T-helper 17 cell (primary cell): ENCODE results near the gene PDE9A. TPM values are rescaled to one million over a fixed set of nuclear protein-coding genes. Genes with fewer than 3 reads are reported as not detected.
"Not testable (repeated sequence)": the region's sequence is repeated elsewhere in the genome, so short reads cannot be mapped to it uniquely, and the experiment has no call there.

Experiments used
- ATAC-seq: fragments of 150-1000 bp; cut with Tn5 transposase; 2 replicates; pipeline ENCODE4 v1.10.0; 2021; ENCODE audit warnings: mild to moderate bottlenecking, moderate library complexity
- DNase-seq, 3 donors: peaks; one replicate each; pipeline versions ENCODE4 v3.0.0 to v3.0.0-alpha.2; 2020 to 2021
- H3K9me3 ChIP-seq: one replicate; pipeline ENCODE4 v1.7.0; 2013; ENCODE audit warnings: low read length, mild to moderate bottlenecking; ENCODE audit not compliant: control insufficient read depth, poor library complexity, severe bottlenecking
- H3K27ac Mint-ChIP-seq: one replicate; pipeline ENCODE4 v1.8.0; 2022; ENCODE audit warnings: mild to moderate bottlenecking, moderate library complexity, mixed read lengths
- H3K27me3 Mint-ChIP-seq: one replicate; pipeline ENCODE4 v1.8.0; 2022; ENCODE audit warnings: mixed read lengths
- H3K36me3 Mint-ChIP-seq: one replicate; pipeline ENCODE4 v1.8.0; 2022; ENCODE audit warnings: low read depth, mixed read lengths
- H3K4me1 Mint-ChIP-seq: one replicate; pipeline ENCODE4 v1.8.0; 2022; ENCODE audit warnings: mild to moderate bottlenecking, mixed read lengths
- H3K4me3 Mint-ChIP-seq: one replicate; pipeline ENCODE4 v1.8.0; 2022; ENCODE audit warnings: mild to moderate bottlenecking, moderate library complexity, mixed read lengths
- total RNA-seq, 4 donors: library from RNA in 2 of 4; stranded (reverse) in 2 of 4; gene quantifications; one replicate each; pipeline ENCODE4 v1.2.3 and lab custom pipeline; 2022 to 2026

The PDE9A gene
- total RNA-seq, 2 donors from 2014 or later = 4.9 to 6.6 TPM

DNA sequence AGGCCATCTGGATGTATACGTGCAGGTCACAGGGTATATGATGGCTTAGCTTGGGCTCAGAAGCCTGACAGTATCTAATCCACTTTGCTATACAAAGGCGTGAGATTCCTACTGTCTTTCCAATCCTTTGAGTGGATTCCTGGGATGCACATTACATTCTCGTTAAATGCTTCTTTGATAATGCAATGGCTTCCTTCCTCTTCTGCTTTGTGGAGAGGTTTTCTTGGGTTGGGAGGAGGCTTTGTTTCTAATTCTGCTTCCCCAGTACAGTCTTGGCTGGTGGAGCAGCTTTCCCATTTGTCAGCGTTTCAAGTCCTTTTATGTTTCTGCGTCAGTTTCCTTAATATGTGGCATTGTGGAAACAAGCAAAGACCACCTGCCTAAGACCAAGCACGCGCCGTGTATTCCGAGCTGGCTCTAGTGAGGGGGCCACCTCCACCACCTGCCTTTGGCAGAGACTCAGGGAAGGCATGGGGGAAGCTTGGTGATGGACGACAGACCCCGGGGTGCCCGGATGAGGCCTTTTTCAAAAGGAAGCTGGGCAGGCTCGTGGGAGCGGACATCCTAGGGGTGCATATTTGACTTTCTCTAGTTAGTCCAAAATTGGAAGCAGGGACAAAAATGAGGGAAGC is 153.2 kb downstream of the PDE9A start:
- Mint-ChIP-seq H3K36me3 (peaks cover 6% of the 10 kb centered on the region), H3K4me1 (peaks cover 11% of the 10 kb centered on the region), H3K27me3 (peaks cover 43% of the 10 kb centered on the region)

DNA sequence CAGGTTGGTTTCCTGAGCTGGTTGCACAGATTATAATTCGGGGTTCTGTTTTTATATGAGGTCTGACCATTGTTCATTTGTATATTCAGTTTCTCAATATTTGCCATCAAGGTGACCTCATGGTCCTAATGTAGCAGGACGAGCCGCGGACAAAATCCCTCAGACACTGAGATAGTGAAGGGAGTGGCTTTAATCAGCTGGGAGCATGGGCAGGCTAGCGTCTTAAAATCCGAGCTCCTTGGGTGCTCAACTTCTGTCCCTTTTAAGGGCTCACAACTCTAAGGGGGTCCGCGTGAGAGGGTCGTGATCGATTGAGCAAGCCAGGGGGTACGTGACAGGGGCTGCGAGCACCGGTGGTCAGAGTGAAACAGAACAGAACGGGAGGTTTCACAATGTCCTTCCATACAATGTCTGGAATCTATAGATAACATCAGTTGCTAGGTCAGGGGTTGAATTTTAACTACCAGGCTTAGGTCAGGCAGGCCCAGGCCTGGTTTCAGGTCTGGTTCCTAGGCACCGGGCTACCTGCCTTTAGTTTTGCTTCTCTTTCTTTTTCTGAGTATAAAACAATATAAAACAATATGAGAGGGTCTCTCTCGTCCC is 154.0 kb downstream of the PDE9A start:
- Mint-ChIP-seq H3K4me1 (peaks cover 11% of the 10 kb centered on the region), H3K27me3 (peaks cover 47% of the 10 kb centered on the region)
- not testable (repeated sequence) for H3K27ac Mint-ChIP-seq, H3K36me3 Mint-ChIP-seq, ATAC-seq, H3K4me3 Mint-ChIP-seq, DNase-seq, H3K9me3 ChIP-seq

More for the DNA sequence above, 153.2 kb downstream of the PDE9A start:
- H3K9me3 ChIP-seq = no peaks in the 10 kb centered on the region
- no peak for DNase-seq
- no peak for ATAC-seq
- Mint-ChIP-seq H3K4me3 (no peak overlapping the region), H3K27ac (no peak overlapping the region)

DNA sequence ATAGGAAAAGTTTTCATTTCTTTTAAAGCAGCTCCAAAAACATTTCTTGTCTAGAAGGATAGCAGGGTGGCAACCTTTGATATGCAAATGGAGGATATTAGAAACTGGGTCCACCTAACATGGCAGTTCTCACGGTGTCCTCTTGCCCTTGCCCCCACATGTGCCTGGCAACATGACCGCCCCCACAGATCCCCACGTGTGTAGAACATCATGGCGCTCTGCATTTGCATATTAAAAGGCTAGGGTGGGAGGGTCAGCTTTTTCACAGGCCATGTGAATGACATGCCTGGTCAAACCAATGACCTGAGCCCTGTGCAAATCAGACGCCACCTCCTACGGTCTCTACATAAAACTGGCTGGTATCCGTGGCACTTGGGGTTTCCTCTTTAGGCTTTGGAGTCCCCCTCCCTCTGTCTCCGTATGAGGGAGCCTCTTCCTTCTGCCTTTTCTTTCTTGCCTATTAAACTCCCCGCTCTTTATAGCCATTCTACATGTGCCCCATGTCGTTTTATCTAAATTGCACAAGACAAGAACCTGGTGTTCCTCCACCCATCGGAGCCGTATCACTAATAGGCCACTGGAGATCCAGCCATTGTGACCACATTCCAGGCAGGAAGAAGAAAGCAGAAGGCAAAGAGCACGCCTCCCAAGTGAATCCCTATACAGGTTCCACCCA is 154.7 kb downstream of the PDE9A start:
- no peak for DNase-seq
- Mint-ChIP-seq H3K4me3 (no peak overlapping the region), H3K27ac (no peak overlapping the region), H3K27me3 (peaks cover 47% of the 10 kb centered on the region), H3K36me3 (peaks cover 6% of the 10 kb centered on the region), H3K4me1 (peaks cover 11% of the 10 kb centered on the region)
- H3K9me3 ChIP-seq = no peaks in the 10 kb centered on the region
- ATAC-seq = no peak

DNA sequence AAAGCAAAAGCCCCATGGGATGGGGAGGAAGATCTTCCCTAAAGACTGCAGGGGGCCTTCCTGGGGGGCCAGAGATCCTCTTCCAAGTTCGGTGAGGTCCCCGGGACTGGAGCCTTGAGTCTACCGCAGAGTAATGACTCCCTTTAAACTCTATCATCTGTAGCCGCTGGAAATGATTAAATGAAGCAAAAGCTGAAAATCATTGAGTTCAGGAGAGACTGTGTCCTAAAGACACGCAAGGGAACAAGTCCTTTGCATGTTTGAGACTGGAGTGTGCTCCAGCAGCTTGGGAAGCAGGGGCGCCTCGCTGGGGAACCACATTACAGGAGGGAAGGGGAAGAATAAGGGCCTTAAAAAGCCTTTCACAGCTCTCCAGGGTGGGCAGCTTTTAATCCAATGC is 155.8 kb downstream of the PDE9A start:
- Mint-ChIP-seq H3K27me3 (peaks cover 47% of the 10 kb centered on the region), H3K36me3 (peaks cover 6% of the 10 kb centered on the region), H3K4me1 (peaks cover 11% of the 10 kb centered on the region), H3K4me3 (no peak overlapping the region), H3K27ac (no peak overlapping the region)
- DNase-seq (no peak), ATAC-seq (no peak)
- H3K9me3 ChIP-seq = no peaks in the 10 kb centered on the region

DNA sequence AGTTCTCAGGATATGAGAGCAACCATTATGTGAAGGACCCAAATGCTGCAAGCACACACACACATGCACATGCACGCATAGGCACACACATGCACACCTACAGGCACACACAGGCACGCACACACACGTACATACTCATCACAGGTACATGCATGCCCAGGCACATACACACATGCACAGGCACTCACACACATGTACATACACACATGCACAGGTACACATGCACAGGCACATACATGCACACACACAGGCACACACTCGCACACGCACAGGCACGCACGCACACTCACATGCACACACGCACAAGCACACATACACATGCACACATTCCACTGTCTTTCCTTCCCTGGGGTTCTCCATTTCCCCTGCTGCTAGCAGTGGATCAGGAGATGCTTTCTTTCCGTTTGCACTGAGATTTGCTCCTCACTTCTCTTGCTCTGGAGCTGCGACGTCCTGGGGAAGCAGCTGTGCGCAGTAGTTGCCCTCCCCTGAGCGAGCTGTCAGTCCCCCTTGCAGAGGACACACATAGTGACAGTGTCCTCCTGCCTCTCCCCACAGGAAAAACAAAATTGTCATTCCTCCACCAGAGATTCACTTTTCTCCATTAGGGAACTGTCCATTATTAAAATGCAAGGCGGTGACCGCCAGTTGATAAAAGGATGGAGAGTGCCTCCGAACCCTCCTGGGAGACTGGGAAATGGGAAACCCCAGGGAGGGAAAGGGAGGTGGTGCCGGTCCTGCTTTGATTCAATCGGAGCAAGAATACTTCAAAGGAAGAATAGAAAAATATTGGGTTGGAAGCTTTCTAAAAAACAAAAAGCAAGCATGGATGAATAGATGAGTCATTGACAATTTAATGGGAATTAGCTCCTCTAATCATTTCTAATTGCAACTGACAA is 156.4 kb downstream of the PDE9A start:
- Mint-ChIP-seq H3K27ac (no peak overlapping the region), H3K36me3 (peaks cover 6% of the 10 kb centered on the region), H3K4me3 (no peak overlapping the region), H3K4me1 (peaks cover 10% of the 10 kb centered on the region), H3K27me3 (peaks cover 41% of the 10 kb centered on the region)
- no peaks in the 10 kb centered on the region for H3K9me3 ChIP-seq
- ATAC-seq = no peak
- DNase-seq = no peak

DNA sequence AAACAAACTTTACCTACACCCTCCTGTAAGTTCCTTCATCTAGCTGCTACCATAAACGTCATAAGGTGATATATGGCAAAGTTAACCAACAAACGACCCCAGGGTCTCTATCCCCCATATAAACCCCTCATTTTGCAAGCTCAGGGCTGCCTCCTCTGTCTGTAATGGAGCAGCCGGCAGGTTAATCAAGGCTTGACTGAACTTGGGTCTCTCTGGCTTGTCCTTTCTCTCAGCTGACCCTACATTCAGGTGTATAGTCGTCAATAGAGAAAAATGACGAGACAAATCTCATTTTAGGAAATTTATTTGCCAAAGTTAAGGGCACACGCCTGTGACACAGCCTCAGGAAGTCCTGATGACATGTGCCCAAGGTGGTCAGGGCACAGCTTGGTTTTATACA is 158.5 kb downstream of the PDE9A start:
- Mint-ChIP-seq H3K27me3 (peaks cover 19% of the 10 kb centered on the region), H3K27ac (no peak overlapping the region), H3K36me3 (peaks cover 3% of the 10 kb centered on the region), H3K4me1 (peaks cover 3% of the 10 kb centered on the region), H3K4me3 (no peak overlapping the region)
- ATAC-seq (no peak), DNase-seq (no peak)
- no peaks in the 10 kb centered on the region for H3K9me3 ChIP-seq

DNA sequence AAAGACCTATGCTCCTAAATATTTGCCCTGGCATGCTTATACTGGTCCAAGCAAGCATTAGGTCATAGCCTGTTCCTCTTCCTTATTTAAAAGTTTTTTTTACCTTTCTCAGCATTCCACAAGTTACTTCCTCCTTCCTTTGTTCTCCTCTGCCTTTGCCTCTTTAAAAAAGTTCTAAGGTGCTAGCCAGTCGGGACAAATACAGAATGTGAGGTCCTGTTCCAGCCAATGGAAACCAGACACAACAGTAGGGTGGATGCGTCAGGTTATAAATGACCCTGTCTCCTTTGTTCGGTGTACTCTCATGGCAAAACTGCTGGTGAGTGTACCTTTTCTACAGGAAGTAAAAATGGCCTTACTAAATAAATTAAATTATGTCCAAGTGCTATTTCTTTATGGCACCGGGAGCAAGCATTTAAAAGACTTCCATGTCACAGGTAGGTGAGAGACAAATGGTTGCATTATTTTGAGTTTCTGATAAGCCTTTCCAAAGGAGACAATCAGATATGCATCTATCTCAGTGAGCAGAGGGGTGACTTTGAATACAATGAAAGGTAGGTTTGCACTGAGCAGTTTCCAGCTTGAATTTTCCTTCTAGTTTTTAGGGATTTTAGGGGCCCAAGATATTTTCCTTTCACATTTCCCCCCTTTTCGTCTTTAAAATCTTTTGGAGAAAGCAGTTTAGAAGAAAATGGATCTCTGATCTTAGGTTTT is 159.3 kb downstream of the PDE9A start:
- not testable (repeated sequence) for H3K4me1 Mint-ChIP-seq, H3K36me3 Mint-ChIP-seq, H3K4me3 Mint-ChIP-seq, ATAC-seq, DNase-seq, H3K27ac Mint-ChIP-seq, H3K9me3 ChIP-seq
- peaks cover 19% of the 10 kb centered on the region for H3K27me3 Mint-ChIP-seq

DNA sequence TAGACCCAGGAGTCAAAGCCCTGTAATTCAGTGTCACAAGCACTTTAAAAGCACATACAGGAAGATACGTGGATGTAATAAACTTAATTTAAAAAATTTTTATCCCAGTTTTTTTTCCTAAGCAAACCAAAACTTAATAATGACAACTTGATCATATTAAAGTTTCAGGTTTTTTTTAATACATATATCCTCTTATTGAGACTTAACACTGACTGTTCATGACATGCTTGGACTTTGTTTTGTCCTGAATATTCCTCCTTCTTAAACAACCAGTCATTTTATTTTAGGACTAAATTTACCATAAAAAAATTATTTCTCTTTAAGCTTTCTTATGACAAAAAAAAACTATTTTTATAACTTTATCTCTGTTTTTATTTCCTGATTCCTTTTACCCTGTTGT is 161.8 kb downstream of the PDE9A start:
- H3K9me3 ChIP-seq = no peaks in the 10 kb centered on the region
- Mint-ChIP-seq H3K4me1 (peaks cover 3% of the 10 kb centered on the region), H3K4me3 (no peak overlapping the region), H3K27me3 (peaks cover 17% of the 10 kb centered on the region), H3K36me3 (peaks cover 2% of the 10 kb centered on the region), H3K27ac (no peak overlapping the region)
- no peak for ATAC-seq
- DNase-seq = no peak

DNA sequence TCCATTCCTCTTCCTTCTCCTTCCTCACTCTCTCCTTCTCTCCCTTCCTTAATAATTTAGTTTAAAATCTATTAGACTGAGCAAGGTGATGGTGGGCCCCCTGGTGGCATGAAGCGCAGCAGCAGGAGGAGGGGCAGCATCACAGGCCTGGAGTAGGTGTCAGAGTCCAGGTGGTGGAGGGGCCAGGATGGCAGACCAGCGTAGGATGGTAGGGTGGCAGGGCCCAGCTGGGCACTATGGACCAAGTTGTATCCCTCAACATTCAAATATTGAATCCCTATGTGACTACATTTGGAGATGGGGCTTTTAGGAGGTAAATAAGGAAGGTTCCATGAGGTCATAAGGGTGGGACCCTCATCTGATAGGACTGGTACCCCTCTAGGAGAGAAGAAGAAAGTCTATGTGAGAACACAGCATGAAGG is 164.9 kb downstream of the PDE9A start:
- Mint-ChIP-seq H3K27ac (peak overlapping the region; percentile 79), H3K4me3 (peak overlapping the region; percentile 46), H3K36me3 (peaks cover 2% of the 10 kb centered on the region), H3K27me3 (peaks cover 13% of the 10 kb centered on the region), H3K4me1 (peaks cover 3% of the 10 kb centered on the region)
- peak in 2 of 3 donors; percentile 24 to 58 for DNase-seq
- H3K9me3 ChIP-seq = no peaks in the 10 kb centered on the region
- peak; percentile 85 for ATAC-seq

DNA sequence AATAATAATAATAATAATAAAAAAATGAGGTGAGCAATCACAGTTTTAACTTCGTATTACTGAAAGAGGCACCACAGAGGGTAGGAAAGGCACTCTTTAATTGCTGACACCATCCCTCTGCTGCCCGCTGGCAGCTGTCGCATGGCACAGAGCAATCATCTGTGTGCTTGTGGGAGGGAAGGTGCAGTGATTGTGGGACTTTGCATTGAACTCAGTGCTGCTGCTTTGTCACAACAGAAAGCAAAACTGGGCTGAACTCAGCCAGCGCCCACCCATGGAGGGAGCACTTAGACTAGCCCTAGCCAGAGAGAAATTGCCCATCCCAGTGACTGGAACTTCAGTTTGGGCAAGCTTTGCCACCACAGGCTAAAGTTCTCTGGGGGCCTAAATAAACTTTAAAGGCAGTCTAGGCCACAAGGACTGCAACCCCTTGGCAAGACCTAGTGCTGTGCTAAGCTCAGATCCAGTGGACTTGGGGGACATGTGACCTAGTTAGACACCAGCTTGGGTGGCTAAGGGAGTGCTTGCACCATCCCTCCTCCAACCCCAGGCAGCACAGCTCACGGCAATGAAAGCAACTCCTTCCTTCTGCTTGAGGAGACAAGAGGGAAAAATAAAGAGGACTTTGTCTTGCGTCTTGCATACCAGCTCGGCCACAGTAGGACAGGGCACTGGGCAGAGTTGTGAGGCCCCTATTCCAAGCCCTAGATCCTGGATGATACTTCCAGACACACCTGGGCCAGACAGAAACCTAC is 166.6 kb downstream of the PDE9A start:
- peaks cover 2% of the 10 kb centered on the region for H3K36me3 Mint-ChIP-seq
- H3K4me3 Mint-ChIP-seq = no peak overlapping the region
- ATAC-seq = no peak
- DNase-seq = no peak
- peaks cover 8% of the 10 kb centered on the region for H3K4me1 Mint-ChIP-seq
- H3K27ac Mint-ChIP-seq = no peak overlapping the region
- H3K27me3 Mint-ChIP-seq = peaks cover 14% of the 10 kb centered on the region
- H3K9me3 ChIP-seq = no peaks in the 10 kb centered on the region

DNA sequence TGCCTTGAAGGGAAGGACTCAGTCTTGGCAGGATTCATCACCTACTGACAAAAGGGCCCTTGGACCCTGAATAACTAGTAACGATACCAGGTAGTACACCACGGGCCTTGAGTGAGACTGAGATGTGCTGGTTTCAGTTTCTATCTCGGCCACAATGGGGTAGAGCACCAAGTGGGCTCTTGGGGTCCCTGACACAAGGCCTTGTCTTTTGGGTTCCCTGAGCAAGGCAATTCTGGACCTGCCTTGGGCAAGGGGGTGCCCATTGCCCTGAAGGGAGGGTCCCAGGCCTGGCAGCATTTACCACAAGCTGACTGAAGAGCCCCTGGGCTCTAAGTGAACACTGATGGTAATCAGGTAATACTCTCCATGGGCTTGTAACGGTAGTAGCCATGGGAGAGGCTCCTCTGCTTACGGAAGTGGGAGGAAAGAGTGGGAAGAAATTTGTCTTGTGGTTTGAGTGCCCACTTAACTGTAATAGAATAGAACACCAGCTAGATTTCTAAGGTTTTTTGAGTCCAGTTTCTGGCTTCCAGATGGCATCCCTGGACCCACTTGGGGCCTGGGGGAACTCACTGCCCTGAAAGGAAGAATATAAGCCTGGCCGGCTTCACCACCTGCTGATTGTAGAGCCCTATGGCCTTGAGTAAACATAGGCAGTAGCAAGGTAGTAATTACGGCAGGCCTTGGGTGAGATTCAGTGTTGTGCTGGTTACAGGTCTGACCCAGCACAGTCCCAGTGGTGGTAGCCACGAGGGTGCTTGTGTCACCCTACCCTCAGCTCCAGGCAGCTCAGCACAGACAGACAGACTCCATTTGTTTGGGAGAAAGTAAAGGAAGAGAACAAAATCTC is 167.4 kb downstream of the PDE9A start:
- H3K36me3 Mint-ChIP-seq = peaks cover 2% of the 10 kb centered on the region
- ATAC-seq = no peak
- H3K27me3 Mint-ChIP-seq = peaks cover 22% of the 10 kb centered on the region
- no peak for DNase-seq
- H3K9me3 ChIP-seq = no peaks in the 10 kb centered on the region
- H3K27ac Mint-ChIP-seq = no peak overlapping the region
- peaks cover 8% of the 10 kb centered on the region for H3K4me1 Mint-ChIP-seq
- no peak overlapping the region for H3K4me3 Mint-ChIP-seq
